Measurements from ENCODE around the gene COMMD7. TPM values are rescaled to one million over a fixed set of nuclear protein-coding genes. Genes with fewer than 3 reads are reported as not detected.

The COMMD7 gene
- total RNA-seq, 1 donor from 2014 or later = 37.7 TPM

GRCh38 chr20:32667027-32667426 is 76.2 kb downstream of the COMMD7 start:
- DNase-seq = no peak
- H3K9me3 Mint-ChIP-seq = no peaks in the 10 kb centered on the region
- no peak overlapping the region for H3K4me3 Mint-ChIP-seq
- H3K27me3 Mint-ChIP-seq = no peaks in the 10 kb centered on the region
- intact Hi-C loops (cut with micrococcal nuclease) = no loop called here
- no peak overlapping the region for H3K27ac Mint-ChIP-seq
- no peaks in the 10 kb centered on the region for H3K36me3 Mint-ChIP-seq (ENCODE audit: low read depth)
- peaks cover 4% of the 10 kb centered on the region for H3K4me1 Mint-ChIP-seq

- H3K27me3 Mint-ChIP-seq = no peaks in the 10 kb centered on the region
- no peak for DNase-seq
- H3K27ac Mint-ChIP-seq = no peak overlapping the region
- H3K4me3 Mint-ChIP-seq = no peak overlapping the region
- H3K4me1 Mint-ChIP-seq = peaks cover 4% of the 10 kb centered on the region
- peaks cover 4% of the 10 kb centered on the region for H3K36me3 Mint-ChIP-seq (ENCODE audit: low read depth)
- H3K9me3 Mint-ChIP-seq = peaks cover 6% of the 10 kb centered on the region
- intact Hi-C loops (cut with micrococcal nuclease) = no loop called here
These were observed 78.5 kb downstream of the COMMD7 start for GRCh38 chr20:32664678-32665159.

- Mint-ChIP-seq H3K4me1 (peaks cover 4% of the 10 kb centered on the region), H3K36me3 (ENCODE audit: low read depth) (peaks cover 4% of the 10 kb centered on the region), H3K9me3 (peaks cover 6% of the 10 kb centered on the region), H3K27ac (no peak overlapping the region), H3K27me3 (no peaks in the 10 kb centered on the region), H3K4me3 (no peak overlapping the region)
- intact Hi-C loops (cut with micrococcal nuclease) = no loop called here
- no peak for DNase-seq
These were observed 79.1 kb downstream of the COMMD7 start for GRCh38 chr20:32664012-32664677.

GRCh38 chr20:32663335-32664011 is 79.8 kb downstream of the COMMD7 start:
- H3K9me3 Mint-ChIP-seq = peaks cover 6% of the 10 kb centered on the region
- no peak overlapping the region for H3K27ac Mint-ChIP-seq
- no peaks in the 10 kb centered on the region for H3K27me3 Mint-ChIP-seq
- intact Hi-C loops (cut with micrococcal nuclease) = no loop called here
- peaks cover 4% of the 10 kb centered on the region for H3K4me1 Mint-ChIP-seq
- DNase-seq = no peak
- H3K36me3 Mint-ChIP-seq (ENCODE audit: low read depth) = peaks cover 4% of the 10 kb centered on the region
- H3K4me3 Mint-ChIP-seq = no peak overlapping the region

- intact Hi-C loops (cut with micrococcal nuclease) = no loop called here
- DNase-seq = no peak
- H3K4me1 Mint-ChIP-seq = peaks cover 4% of the 10 kb centered on the region
- H3K4me3 Mint-ChIP-seq = no peak overlapping the region
- H3K36me3 Mint-ChIP-seq (ENCODE audit: low read depth) = peaks cover 4% of the 10 kb centered on the region
- H3K27ac Mint-ChIP-seq = no peak overlapping the region
- H3K9me3 Mint-ChIP-seq = peaks cover 6% of the 10 kb centered on the region
- no peaks in the 10 kb centered on the region for H3K27me3 Mint-ChIP-seq
These were observed 81.3 kb downstream of the COMMD7 start for GRCh38 chr20:32661820-32662528.

- peaks cover 6% of the 10 kb centered on the region for H3K9me3 Mint-ChIP-seq
- no peaks in the 10 kb centered on the region for H3K27me3 Mint-ChIP-seq
- peaks cover 4% of the 10 kb centered on the region for H3K4me1 Mint-ChIP-seq
- no peak overlapping the region for H3K4me3 Mint-ChIP-seq
- H3K27ac Mint-ChIP-seq = no peak overlapping the region
- intact Hi-C loops (cut with micrococcal nuclease) = no loop called here
- DNase-seq = no peak
- peaks cover 4% of the 10 kb centered on the region for H3K36me3 Mint-ChIP-seq (ENCODE audit: low read depth)
These were observed 82.6 kb downstream of the COMMD7 start for GRCh38 chr20:32660661-32661060.

GRCh38 chr20:32656827-32657226 is 86.4 kb downstream of the COMMD7 start:
- no peak overlapping the region for H3K4me3 Mint-ChIP-seq
- intact Hi-C loops (cut with micrococcal nuclease) = loop anchor here (10.0 kb wide), 1 partner anchor 322 kb away; no protein-coding TSS in a partner anchor
- no peak overlapping the region for H3K27ac Mint-ChIP-seq
- H3K36me3 Mint-ChIP-seq (ENCODE audit: low read depth) = peaks cover 4% of the 10 kb centered on the region
- peaks cover 7% of the 10 kb centered on the region for H3K4me1 Mint-ChIP-seq
- DNase-seq = no peak
- H3K9me3 Mint-ChIP-seq = peaks cover 6% of the 10 kb centered on the region
- no peaks in the 10 kb centered on the region for H3K27me3 Mint-ChIP-seq

- H3K4me1 Mint-ChIP-seq = peaks cover 7% of the 10 kb centered on the region
These were observed 87.3 kb downstream of the COMMD7 start for GRCh38 chr20:32655903-32656512.

GRCh38 chr20:32652739-32653526 is 90.3 kb downstream of the COMMD7 start:
- peak; percentile 96 for DNase-seq
- Mint-ChIP-seq H3K4me3 (no peak overlapping the region), H3K27me3 (no peaks in the 10 kb centered on the region), H3K4me1 (peaks cover 7% of the 10 kb centered on the region), H3K9me3 (no peaks in the 10 kb centered on the region), H3K27ac (no peak overlapping the region), H3K36me3 (ENCODE audit: low read depth) (no peaks in the 10 kb centered on the region)
- intact Hi-C loops (cut with micrococcal nuclease) = loop anchor here (1.0 to 10.0 kb wide), 3 partner anchors 66 to 318 kb away; partner anchors contain the start of gene NOL4L

More at GRCh38 chr20:32655903-32656512, 87.3 kb downstream of the COMMD7 start:
- Mint-ChIP-seq H3K36me3 (ENCODE audit: low read depth) (peaks cover 4% of the 10 kb centered on the region), H3K27ac (no peak overlapping the region), H3K27me3 (no peaks in the 10 kb centered on the region), H3K4me3 (no peak overlapping the region), H3K9me3 (peaks cover 6% of the 10 kb centered on the region)
- no peak for DNase-seq
- intact Hi-C loops (cut with micrococcal nuclease) = loop anchor here (10.0 kb wide), 1 partner anchor 321 kb away; no protein-coding TSS in a partner anchor

Other genes starting within 250 kb of the COMMD7 start
- gene NOL4L, start 158.1 kb downstream of the COMMD7 start, total RNA-seq = 13.0 and 18.0 TPM in 2 replicates
- gene C20orf203, start 69.5 kb downstream of the COMMD7 start, total RNA-seq = 0.07 and 0.12 TPM in 2 replicates
- gene DNMT3B, start 18.9 kb upstream of the COMMD7 start, total RNA-seq = 1.1 and 1.3 TPM in 2 replicates
- gene MAPRE1, start 76.5 kb upstream of the COMMD7 start, total RNA-seq = 148 TPM in 2 replicates
- 0.33 and 0.54 TPM in 2 replicates for gene EFCAB8, start 115.5 kb upstream of the COMMD7 start, total RNA-seq